Measurements from ENCODE around the gene OSCAR.

Gene OSCAR

GRCh38 chr19:54125713-54126112 lies 25.1 kb upstream of the OSCAR start:
- TF ChIP-seq, protein P1, sequence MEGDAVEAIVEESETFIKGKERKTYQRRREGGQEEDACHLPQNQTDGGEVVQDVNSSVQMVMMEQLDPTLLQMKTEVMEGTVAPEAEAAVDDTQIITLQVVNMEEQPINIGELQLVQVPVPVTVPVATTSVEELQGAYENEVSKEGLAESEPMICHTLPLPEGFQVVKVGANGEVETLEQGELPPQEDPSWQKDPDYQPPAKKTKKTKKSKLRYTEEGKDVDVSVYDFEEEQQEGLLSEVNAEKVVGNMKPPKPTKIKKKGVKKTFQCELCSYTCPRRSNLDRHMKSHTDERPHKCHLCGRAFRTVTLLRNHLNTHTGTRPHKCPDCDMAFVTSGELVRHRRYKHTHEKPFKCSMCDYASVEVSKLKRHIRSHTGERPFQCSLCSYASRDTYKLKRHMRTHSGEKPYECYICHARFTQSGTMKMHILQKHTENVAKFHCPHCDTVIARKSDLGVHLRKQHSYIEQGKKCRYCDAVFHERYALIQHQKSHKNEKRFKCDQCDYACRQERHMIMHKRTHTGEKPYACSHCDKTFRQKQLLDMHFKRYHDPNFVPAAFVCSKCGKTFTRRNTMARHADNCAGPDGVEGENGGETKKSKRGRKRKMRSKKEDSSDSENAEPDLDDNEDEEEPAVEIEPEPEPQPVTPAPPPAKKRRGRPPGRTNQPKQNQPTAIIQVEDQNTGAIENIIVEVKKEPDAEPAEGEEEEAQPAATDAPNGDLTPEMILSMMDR (IDR thresholded peaks at IDR 0.05; ENCODE audit: control insufficient read depth, extremely low read depth, insufficient read depth) = no peak

GRCh38 chr19:54124393-54124792 lies 23.8 kb upstream of the OSCAR start:
- TF ChIP-seq, protein P1 (IDR thresholded peaks at IDR 0.05; ENCODE audit: control insufficient read depth, extremely low read depth, insufficient read depth) = no peak
- no peak for DNase-seq (ENCODE audit: low read depth)
- H3K4me3 ChIP-seq (ENCODE audit: low read depth, low read length) = no peak overlapping the region

More at GRCh38 chr19:54125713-54126112, 25.1 kb upstream of the OSCAR start:
- no peak for DNase-seq (ENCODE audit: low read depth)
- H3K4me3 ChIP-seq (ENCODE audit: low read depth, low read length) = no peak overlapping the region

GRCh38 chr19:54123682-54124081 lies 23.1 kb upstream of the OSCAR start:
- no peak overlapping the region for H3K4me3 ChIP-seq (ENCODE audit: low read depth, low read length)
- DNase-seq (ENCODE audit: low read depth) = no peak
- TF ChIP-seq, protein P1 (IDR thresholded peaks at IDR 0.05; ENCODE audit: control insufficient read depth, extremely low read depth, insufficient read depth) = no peak

- no peak overlapping the region for H3K4me3 ChIP-seq (ENCODE audit: low read depth, low read length)
- no peak for DNase-seq (ENCODE audit: low read depth)
- TF ChIP-seq, protein P1 (IDR thresholded peaks at IDR 0.05; ENCODE audit: control insufficient read depth, extremely low read depth, insufficient read depth) = no peak
Observed at GRCh38 chr19:54121259-54121658, 20.7 kb upstream of the OSCAR start.

GRCh38 chr19:54115109-54116063 lies 14.8 kb upstream of the OSCAR start, which contains the start of the genes PRPF31 and TFPT:
PRPF31 (plus strand) TSS chr19:54115754; CDS start chr19:54118279, 2,525 bp downstream.
TFPT (minus strand) TSS chr19:54115657; CDS start chr19:54115269, 388 bp downstream.
- H3K4me3 ChIP-seq (ENCODE audit: low read depth, low read length) = peak within 1 kb of the TSS; percentile 100
- peak; percentile 96 for DNase-seq (ENCODE audit: low read depth)
- TF ChIP-seq, protein P1 (IDR thresholded peaks at IDR 0.05; ENCODE audit: control insufficient read depth, extremely low read depth, insufficient read depth) = no peak

DNA sequence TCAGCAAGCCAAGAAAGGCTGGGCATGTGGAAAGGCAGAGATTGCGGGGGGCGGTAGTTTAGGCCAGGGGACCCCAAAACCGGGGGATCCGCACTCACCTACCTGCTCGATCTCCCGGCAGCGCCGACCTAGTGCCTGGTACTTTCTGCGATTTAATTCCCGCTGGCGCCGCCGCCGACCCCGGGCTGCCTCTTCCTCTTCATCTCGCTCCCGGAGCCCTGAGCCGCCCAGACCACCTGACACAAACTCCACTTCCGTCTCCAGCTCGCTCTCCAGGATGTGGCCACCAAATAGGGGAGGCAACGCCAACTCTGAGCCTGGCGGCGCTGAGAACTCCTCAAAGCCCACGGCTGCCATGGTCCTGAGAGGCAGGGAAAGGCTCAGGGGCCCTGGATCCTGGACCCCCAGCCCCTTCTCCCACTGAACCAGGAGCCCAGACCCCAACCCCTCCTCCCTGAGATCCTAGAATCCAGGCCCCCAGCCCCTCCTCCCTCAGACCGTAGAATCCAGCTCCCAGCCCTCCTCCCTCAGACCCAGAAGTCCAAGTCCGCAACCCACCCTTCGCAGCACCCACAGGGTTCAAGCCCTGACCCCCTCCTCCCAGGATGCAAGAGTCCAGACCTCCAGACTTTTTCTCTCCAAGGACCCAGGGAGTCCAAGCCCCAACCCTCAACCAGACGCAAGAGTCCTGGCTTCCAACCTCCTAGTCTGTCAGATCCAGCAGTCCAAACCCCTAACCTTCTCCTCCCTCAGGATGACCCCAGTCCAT lies 13.9 kb upstream of the OSCAR start:
- H3K4me3 ChIP-seq (ENCODE audit: low read depth, low read length) = peak overlapping the region; percentile 100
- TF ChIP-seq, protein P1 (IDR thresholded peaks at IDR 0.05; ENCODE audit: control insufficient read depth, extremely low read depth, insufficient read depth) = no peak
- DNase-seq (ENCODE audit: low read depth) = peak; percentile 11

Data from LNCaP clone FGC (cell line).